H9 (cell line): ENCODE results near the gene PPP1CC. TPM values are rescaled to one million over a fixed set of nuclear protein-coding genes. Genes with fewer than 3 reads are reported as not detected.

Source experiments
- DNase-seq: peaks from one replicate; pipeline ENCODE4 v3.0.0-alpha.2; 2017
- H2AFZ ChIP-seq: one replicate; pipeline ENCODE4 v1.6.1; 2013; ENCODE audit warnings: mild to moderate bottlenecking, low read length, control low read depth, moderate library complexity
- H2AK5ac ChIP-seq: 2 replicates; pipeline ENCODE4 v1.6.1; 2013; ENCODE audit warnings: low read length, control low read depth, mixed read lengths; ENCODE audit not compliant: insufficient read length
- H2BK120ac ChIP-seq: one replicate; pipeline ENCODE4 v1.6.1; 2013; ENCODE audit warnings: low read depth, mild to moderate bottlenecking, low read length, control low read depth, inconsistent platforms; ENCODE audit not compliant: poor library complexity, severe bottlenecking
- H2BK12ac ChIP-seq: 2 replicates; pipeline ENCODE4 v1.6.1; 2013; ENCODE audit warnings: low read length, control low read depth, mixed read lengths, low read depth; ENCODE audit not compliant: insufficient read length
- H2BK15ac ChIP-seq: 2 replicates; pipeline ENCODE4 v1.6.1; 2013; ENCODE audit warnings: low read depth, low read length, control low read depth
- H2BK20ac ChIP-seq: one replicate; pipeline ENCODE4 v1.6.1; 2013; ENCODE audit warnings: low read depth, mild to moderate bottlenecking, low read length, control low read depth, inconsistent platforms; ENCODE audit not compliant: poor library complexity, severe bottlenecking
- H2BK5ac ChIP-seq: 2 replicates; pipeline ENCODE4 v1.6.1; 2013; ENCODE audit warnings: low read length, control low read depth, mixed read lengths; ENCODE audit not compliant: insufficient read length
- H3K14ac ChIP-seq: 2 replicates; pipeline ENCODE4 v1.6.1; 2013; ENCODE audit warnings: low read length, control low read depth; ENCODE audit not compliant: insufficient read depth
- H3K18ac ChIP-seq: 2 replicates; pipeline ENCODE4 v1.6.1; 2013; ENCODE audit warnings: low read depth, mild to moderate bottlenecking, mixed read lengths, low read length, control low read depth; ENCODE audit not compliant: insufficient read length
- H3K23ac ChIP-seq: 2 replicates; pipeline ENCODE4 v1.6.1; 2013; ENCODE audit warnings: low read length, control low read depth, mixed read lengths, low read depth; ENCODE audit not compliant: insufficient read length
- H3K23me2 ChIP-seq: 2 replicates; pipeline ENCODE4 v1.6.1; 2013; ENCODE audit warnings: low read depth, mild to moderate bottlenecking, mixed read lengths, low read length, control low read depth; ENCODE audit not compliant: insufficient read length, poor library complexity, severe bottlenecking
- H3K27ac ChIP-seq: 2 replicates; pipeline ENCODE4 v1.5.1; 2013; ENCODE audit warnings: low read length, control low read depth, mixed read lengths, low read depth; ENCODE audit not compliant: insufficient read length
- H3K27me3 ChIP-seq: 2 replicates; pipeline ENCODE4 v1.6.1; 2013; ENCODE audit warnings: low read length, control low read depth, inconsistent platforms; ENCODE audit not compliant: insufficient read depth
- H3K4ac ChIP-seq: 2 replicates; pipeline ENCODE4 v1.6.1; 2013; ENCODE audit warnings: low read depth, mild to moderate bottlenecking, control low read depth, inconsistent platforms, low read length, moderate library complexity
- H3K4me1 ChIP-seq: 2 replicates; pipeline ENCODE4 v1.6.1; 2013; ENCODE audit warnings: low read length, control low read depth, inconsistent platforms; ENCODE audit not compliant: insufficient read depth
- H3K4me2 ChIP-seq: 2 replicates; pipeline ENCODE4 v1.6.1; 2013; ENCODE audit warnings: low read length, control low read depth, mixed read lengths; ENCODE audit not compliant: insufficient read length, insufficient read depth
- H3K56ac ChIP-seq: 2 replicates; pipeline ENCODE4 v1.6.1; 2013; ENCODE audit warnings: low read depth, mild to moderate bottlenecking, mixed read lengths, low read length, control low read depth; ENCODE audit not compliant: insufficient read length
- H3K79me1 ChIP-seq: 2 replicates; pipeline ENCODE4 v1.6.1; 2013; ENCODE audit warnings: low read depth, mild to moderate bottlenecking, moderate library complexity, low read length, control low read depth, inconsistent platforms; ENCODE audit not compliant: insufficient read depth, poor library complexity, severe bottlenecking
- H3K79me2 ChIP-seq: 2 replicates; pipeline ENCODE4 v1.6.1; 2013; ENCODE audit warnings: low read length, control low read depth, inconsistent platforms; ENCODE audit not compliant: insufficient read depth
- H3K9ac ChIP-seq: 2 replicates; pipeline ENCODE4 v1.6.1; 2013; ENCODE audit warnings: low read length, control low read depth, mixed read lengths; ENCODE audit not compliant: insufficient read length; ENCODE audit errors: extremely low read depth
- H3K9me3 ChIP-seq: one replicate; pipeline ENCODE4 v1.6.1; 2013; ENCODE audit warnings: low read depth, low read length, inconsistent platforms; ENCODE audit not compliant: control insufficient read depth
- H3T11ph ChIP-seq: one replicate; pipeline ENCODE4 v1.6.1; 2013; ENCODE audit warnings: mild to moderate bottlenecking, low read length, control low read depth, inconsistent platforms
- H4K20me1 ChIP-seq: one replicate; pipeline ENCODE4 v1.6.1; 2013; ENCODE audit not compliant: control insufficient read depth, insufficient read length, insufficient read depth
- H4K5ac ChIP-seq: 2 replicates; pipeline ENCODE4 v1.6.1; 2013; ENCODE audit warnings: low read depth, mild to moderate bottlenecking, mixed read lengths, low read length, control low read depth; ENCODE audit not compliant: insufficient read length
- H4K8ac ChIP-seq: replicated peaks from 2 replicates; pipeline ENCODE4 v1.6.1; 2013; ENCODE audit warnings: low read length, control low read depth, mixed read lengths, low read depth; ENCODE audit not compliant: insufficient read length
- H4K91ac ChIP-seq: 2 replicates; pipeline ENCODE4 v1.6.1; 2013; ENCODE audit warnings: low read depth, mild to moderate bottlenecking, moderate library complexity, mixed read lengths, low read length, control low read depth; ENCODE audit not compliant: insufficient read length
- H3K27ac Mint-ChIP-seq, 3 experiments: 2 replicates in 2 of 3; 3 replicates in 1 of 3; pipeline ENCODE4 v1.8.0; 2020 to 2021; ENCODE audit warnings: mixed read lengths in 3 of 3, mild to moderate bottlenecking in 1 of 3, moderate library complexity in 1 of 3
- H3K27me3 Mint-ChIP-seq: 2 replicates; pipeline ENCODE4 v1.8.0; 2021; ENCODE audit warnings: low read depth, mild to moderate bottlenecking, moderate library complexity, mixed read lengths
- H3K36me3 Mint-ChIP-seq, 3 experiments: 2 replicates in 2 of 3; 3 replicates in 1 of 3; pipeline ENCODE4 v1.8.0; 2020 to 2021; ENCODE audit warnings: low read depth in 3 of 3, mixed read lengths in 3 of 3; ENCODE audit not compliant: insufficient read depth in 1 of 3
- H3K4me1 Mint-ChIP-seq, 2 experiments: 2 replicates each; pipeline ENCODE4 v1.8.0; 2020; ENCODE audit warnings: mixed read lengths in 2 of 2
- H3K4me3 Mint-ChIP-seq, 2 experiments: 2 replicates in 1 of 2; 3 replicates in 1 of 2; pipeline ENCODE4 v1.8.0; 2020 to 2021; ENCODE audit warnings: mild to moderate bottlenecking in 2 of 2, mixed read lengths in 2 of 2, moderate library complexity in 1 of 2
- H3K9me3 Mint-ChIP-seq, 2 experiments: 2 replicates in 1 of 2; 3 replicates in 1 of 2; pipeline ENCODE4 v1.8.0; 2020; ENCODE audit warnings: mild to moderate bottlenecking in 2 of 2, mixed read lengths in 2 of 2, moderate library complexity in 1 of 2
- WGBS: extraction: QIAGEN DNeasy Blood & Tissue Kit; methylation state at CpG from one replicate; pipeline ENCODE4 v1.1.7; 2013; ENCODE audit warnings: missing lambda C conversion rate, low lambda C conversion rate, mixed read lengths; ENCODE audit not compliant: insufficient read length; ENCODE audit errors: extremely low coverage; 5-methylcytosine and 5-hydroxymethylcytosine counted together
- total RNA-seq: library from RNA; stranded (reverse); gene quantifications from 2 replicates; pipeline ENCODE4 v1.2.1, GENCODE V29; 2021
- TF ChIP-seq, protein P1 (sequence below): fragments of 200-600 bp; sonication (generic); conservative IDR thresholded peaks from 3 replicates; pipeline ENCODE4 v1.8.0; 2021; ENCODE audit warnings: antibody characterized with exemption, mild to moderate bottlenecking

PPP1CC gene
- total RNA-seq, 1 experiment from 2014 or later, result 286 TPM

GRCh38 chr12:110693731-110694130 is 49.0 kb downstream of the PPP1CC start:
- Mint-ChIP-seq H3K9me3 (no peaks in the 10 kb centered on the region; a peak in 1 of 5 replicates), H3K27me3 (peaks cover 4% of the 10 kb centered on the region), H3K36me3 (no peaks in the 10 kb centered on the region; a peak in 1 of 7 replicates), H3K4me1 (peaks cover 10 to 20% of the 10 kb centered on the region in 2 experiments), H3K4me3 (no peak overlapping the region), H3K27ac (no peak overlapping the region)
- Histone ChIP-seq H2BK12ac (no peak overlapping the region), H3K27me3 (no peaks in the 10 kb centered on the region), H3K23me2 (peaks cover 5% of the 10 kb centered on the region), H3K27ac (no peak overlapping the region), H4K91ac (no peak overlapping the region), H3K9ac (no peak overlapping the region), H3K4ac (no peak overlapping the region), H4K5ac (no peak overlapping the region), H4K8ac (no peak overlapping the region), H3K9me3 (no peaks in the 10 kb centered on the region), H2BK15ac (no peak overlapping the region), H2BK120ac (no peak overlapping the region), H3K23ac (no peak overlapping the region), H3K18ac (no peak overlapping the region), H3K4me1 (no peaks in the 10 kb centered on the region), H4K20me1 (no peaks in the 10 kb centered on the region), H3K79me1 (no peaks in the 10 kb centered on the region), H2AK5ac (no peak overlapping the region), H3K4me2 (no peak overlapping the region), H2BK5ac (no peak overlapping the region), H2AFZ (no peak overlapping the region), H3T11ph (no peak overlapping the region), H2BK20ac (no peak overlapping the region), H3K56ac (no peak overlapping the region), H3K14ac (no peak overlapping the region), H3K79me2 (no peaks in the 10 kb centered on the region)
- WGBS, result no CpG with 5 or more reads among the region's 7 CpGs
- TF ChIP-seq, protein P1, sequence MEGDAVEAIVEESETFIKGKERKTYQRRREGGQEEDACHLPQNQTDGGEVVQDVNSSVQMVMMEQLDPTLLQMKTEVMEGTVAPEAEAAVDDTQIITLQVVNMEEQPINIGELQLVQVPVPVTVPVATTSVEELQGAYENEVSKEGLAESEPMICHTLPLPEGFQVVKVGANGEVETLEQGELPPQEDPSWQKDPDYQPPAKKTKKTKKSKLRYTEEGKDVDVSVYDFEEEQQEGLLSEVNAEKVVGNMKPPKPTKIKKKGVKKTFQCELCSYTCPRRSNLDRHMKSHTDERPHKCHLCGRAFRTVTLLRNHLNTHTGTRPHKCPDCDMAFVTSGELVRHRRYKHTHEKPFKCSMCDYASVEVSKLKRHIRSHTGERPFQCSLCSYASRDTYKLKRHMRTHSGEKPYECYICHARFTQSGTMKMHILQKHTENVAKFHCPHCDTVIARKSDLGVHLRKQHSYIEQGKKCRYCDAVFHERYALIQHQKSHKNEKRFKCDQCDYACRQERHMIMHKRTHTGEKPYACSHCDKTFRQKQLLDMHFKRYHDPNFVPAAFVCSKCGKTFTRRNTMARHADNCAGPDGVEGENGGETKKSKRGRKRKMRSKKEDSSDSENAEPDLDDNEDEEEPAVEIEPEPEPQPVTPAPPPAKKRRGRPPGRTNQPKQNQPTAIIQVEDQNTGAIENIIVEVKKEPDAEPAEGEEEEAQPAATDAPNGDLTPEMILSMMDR, result no peak
- no peak for DNase-seq
